HG02588 (cell line): Measurements from ENCODE around the gene NRP2.

Experiments used
- ATAC-seq: cut with Tn5 transposase; IDR thresholded peaks from one replicate; pipeline ENCODE4 v1.9.1; 2021; ENCODE audit warnings: mild to moderate bottlenecking, moderate library complexity; ENCODE audit not compliant: unreplicated experiment

NRP2 gene

DNA sequence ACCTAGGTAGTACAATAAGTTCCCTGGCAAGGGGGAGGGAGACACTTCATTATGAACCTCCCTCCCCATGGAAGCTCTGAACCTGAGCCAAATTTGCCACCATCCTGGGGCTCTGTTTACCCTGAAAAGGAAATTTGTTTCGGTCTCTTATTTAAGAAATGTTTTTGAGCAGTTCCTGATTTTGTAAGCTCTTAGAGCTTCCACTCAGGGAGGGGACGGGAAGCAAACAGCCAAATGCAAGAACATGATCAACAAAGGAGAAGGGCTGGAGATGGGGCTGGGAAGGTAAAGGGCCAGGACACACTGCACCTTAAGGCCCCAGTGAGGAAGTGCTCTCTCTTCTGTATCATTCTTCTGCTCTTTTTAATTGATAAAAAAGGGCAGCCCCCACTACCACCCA, 117.9 kb downstream of the NRP2 start:
- no peak for ATAC-seq

- ATAC-seq = no peak
Measured at GRCh38 chr2:205800773-205801172, 118.5 kb downstream of the NRP2 start.

GRCh38 chr2:205802065-205802464, 119.8 kb downstream of the NRP2 start:
- ATAC-seq = no peak

DNA sequence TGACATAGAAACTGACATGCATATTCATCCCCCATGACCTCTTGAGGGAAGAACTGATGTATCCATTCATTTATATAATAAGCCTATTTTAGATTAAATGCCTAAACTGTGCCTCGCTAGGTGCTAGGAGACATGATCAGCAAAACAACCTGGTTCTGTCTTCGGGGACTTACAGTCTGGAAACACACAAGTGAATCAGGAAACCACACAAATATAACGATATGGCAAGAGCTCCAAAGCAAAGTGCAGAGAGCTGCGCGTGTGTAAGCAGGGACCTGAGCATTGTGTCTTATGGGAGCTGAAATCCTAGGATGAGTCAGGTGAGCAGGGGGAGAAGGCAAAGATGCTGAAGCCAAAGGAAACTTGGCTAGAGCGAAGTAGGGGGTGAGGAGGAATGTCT, 120.6 kb downstream of the NRP2 start:
- no peak for ATAC-seq

DNA sequence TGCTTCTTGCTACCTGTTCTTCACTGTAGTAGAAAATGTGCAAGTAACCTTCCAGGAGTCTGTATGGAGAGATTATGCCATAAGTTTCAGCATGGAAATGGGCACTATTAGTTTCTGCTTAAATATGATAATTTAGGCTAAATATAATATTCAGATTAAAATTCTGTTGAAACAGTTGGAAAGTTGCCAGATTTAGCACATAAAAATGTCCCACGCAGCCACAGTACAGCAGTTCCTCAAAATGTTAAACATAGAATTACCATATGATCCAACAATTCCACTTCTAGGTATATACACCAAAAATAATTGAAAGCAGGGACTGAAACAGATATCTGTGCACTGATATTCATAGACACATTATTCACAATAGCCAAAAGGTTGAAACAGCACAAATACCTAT, 121.2 kb downstream of the NRP2 start:
- ATAC-seq = no peak

GRCh38 chr2:205805136-205805535, 122.8 kb downstream of the NRP2 start:
- ATAC-seq = no peak

- ATAC-seq = no peak
Measured at GRCh38 chr2:205806143-205806905, 124.0 kb downstream of the NRP2 start.

GRCh38 chr2:205807229-205807628, 124.9 kb downstream of the NRP2 start:
- no peak for ATAC-seq

DNA sequence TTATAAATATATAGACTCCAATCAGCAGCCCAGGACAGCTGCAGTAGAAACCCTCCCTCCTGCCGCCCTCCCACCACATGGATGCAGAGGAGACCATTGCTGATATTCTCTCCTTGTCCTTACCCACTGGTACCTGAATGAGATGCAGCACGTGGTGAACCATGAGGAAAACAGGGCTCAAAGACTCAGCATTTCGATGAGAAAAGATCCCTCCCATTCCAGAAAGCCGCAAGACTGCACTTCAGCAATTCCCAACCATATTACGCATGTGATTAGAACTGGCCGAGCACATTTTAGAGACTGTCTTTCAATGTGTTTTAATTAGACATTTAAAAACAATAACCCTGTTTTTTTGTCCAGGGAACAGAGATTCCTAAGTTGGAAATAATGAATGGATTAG, 125.5 kb downstream of the NRP2 start:
- no peak for ATAC-seq

GRCh38 chr2:205808486-205809121, 126.3 kb downstream of the NRP2 start:
- ATAC-seq = no peak

DNA sequence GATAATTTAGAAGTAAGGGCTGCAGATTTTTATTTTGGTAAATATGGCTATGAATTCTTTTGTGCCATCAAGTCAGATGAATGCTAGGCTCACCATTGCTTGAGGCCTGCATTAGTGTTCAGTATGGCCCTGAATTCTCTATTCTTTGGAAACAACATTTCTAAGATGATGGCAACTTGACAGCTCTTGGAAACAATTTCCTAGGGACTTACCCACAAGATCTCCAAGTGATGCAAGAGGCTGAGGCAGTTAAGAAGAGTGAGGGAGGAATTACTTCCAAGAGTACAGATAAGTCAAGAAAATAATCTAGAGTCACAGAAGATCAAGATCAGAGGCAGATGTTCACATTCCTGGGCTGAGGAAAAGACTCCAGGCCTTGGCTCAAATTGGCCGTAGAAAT, 129.1 kb downstream of the NRP2 start:
- no peak for ATAC-seq

GRCh38 chr2:205814039-205814364, 131.7 kb downstream of the NRP2 start:
- no peak for ATAC-seq

DNA sequence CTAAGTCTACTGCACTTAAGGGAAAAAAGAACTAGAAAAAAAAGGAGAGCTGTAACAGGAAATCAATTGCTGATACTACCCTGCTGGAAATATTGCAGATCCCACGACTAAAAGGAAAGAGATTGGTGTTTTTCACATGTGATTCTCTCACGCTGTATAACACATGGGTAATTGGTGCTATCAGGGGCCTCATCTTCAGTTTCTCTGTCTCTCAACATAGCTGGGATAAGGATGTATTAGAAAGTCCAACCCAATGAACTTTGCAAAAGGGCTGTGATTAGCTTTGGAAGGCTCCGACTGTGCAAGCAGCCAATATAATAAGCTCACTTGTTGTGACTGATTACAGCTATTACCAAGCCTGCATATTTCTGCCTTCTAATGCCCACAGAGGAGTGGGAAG, 133.4 kb downstream of the NRP2 start:
- no peak for ATAC-seq

GRCh38 chr2:205816268-205816667, 134.0 kb downstream of the NRP2 start:
- no peak for ATAC-seq

DNA sequence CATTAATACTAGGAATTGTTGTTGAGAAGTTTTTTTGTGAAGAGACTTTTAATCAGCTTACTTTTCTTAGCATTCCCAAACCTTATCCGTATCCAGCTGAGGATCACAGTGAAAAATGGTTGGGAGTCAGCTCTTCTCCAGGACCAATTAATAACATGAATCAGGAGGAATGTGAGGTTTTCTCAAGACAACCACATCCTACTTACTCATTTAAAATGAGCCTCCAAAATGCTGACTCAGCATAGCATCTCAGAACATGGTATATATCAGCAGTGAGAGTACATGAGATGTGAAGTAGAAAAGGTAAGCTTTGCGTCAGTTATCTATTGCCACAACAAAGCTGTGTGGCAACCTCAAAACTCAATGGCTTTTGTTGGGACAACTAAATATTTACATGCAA, 140.3 kb downstream of the NRP2 start:
- no peak for ATAC-seq

GRCh38 chr2:205827809-205828365, 145.6 kb downstream of the NRP2 start:
- ATAC-seq = no peak

GRCh38 chr2:205833864-205834263, 151.6 kb downstream of the NRP2 start:
- no peak for ATAC-seq

DNA sequence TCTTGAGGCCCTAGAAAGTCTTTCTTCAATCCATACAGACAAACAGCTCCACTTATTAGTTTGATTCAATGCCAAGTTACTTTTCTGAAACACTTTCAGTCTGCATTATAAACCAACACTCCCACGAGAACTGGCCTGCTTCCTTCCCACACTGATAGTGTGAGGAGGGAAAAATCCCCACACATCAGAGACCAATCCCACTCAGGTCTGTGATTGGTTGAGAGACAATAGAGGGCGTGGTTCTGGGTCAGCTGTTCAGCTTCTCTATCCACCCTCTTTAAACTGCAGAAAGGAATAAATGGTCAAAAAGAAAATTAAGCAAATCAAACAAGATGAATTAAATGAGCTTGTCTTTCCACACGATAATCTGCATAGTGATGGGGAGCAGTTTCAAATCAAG, 152.5 kb downstream of the NRP2 start:
- no peak for ATAC-seq

GRCh38 chr2:205835251-205835791, 153.0 kb downstream of the NRP2 start:
- ATAC-seq = no peak

DNA sequence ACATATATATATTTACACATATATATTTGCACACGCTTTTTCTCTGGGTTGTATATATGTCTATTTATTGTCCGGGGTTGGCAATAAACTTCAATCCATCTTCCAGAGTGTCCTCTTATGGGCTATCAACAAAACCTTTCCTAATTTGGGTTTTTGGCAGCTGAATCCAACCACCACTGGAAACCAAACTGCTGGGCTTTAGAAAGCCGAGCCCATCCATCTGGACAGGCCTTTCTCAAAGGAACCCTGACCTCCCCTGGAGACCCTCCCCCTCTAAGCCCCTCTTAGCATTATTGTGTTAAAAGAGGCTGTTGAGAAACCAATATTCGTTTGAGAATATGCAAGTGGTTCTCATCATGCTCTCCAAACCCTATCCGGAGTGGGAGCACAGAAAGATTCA, 153.6 kb downstream of the NRP2 start:
- ATAC-seq = no peak

GRCh38 chr2:205836477-205837221, 154.3 kb downstream of the NRP2 start:
- no peak for ATAC-seq

DNA sequence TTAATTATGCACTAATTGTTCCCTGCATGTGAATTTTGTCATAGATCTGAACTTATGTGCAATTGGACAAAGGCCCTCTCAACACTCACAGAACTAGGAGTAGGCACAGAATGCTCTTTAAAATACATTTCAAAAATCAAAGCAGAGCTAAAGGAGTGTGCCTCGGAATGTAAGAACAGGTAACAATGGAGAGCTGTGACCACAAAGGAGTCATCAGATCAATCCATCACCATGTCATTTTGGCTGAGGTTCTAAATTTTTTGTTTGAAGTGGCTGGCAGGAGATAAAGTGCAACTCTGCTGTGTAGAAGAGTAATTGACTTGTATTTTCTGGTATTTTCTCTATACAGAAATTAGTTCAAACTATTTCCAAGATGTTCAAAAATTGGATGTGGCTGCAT, 155.4 kb downstream of the NRP2 start:
- ATAC-seq = no peak
